CD4-positive, alpha-beta T cell treated with Interleukin-21 for 1 hour (primary cell): ENCODE results near the gene OSBPL9.
"Not testable (repeated sequence)": the region's sequence is repeated elsewhere in the genome, so short reads cannot be mapped to it uniquely, and the experiment has no call there.

Experiments used
- DNase-seq: peaks from one replicate; pipeline ENCODE4 v3.0.0-alpha.2; 2020

The OSBPL9 gene

GRCh38 chr1:51607681-51608095 is 9.2 kb upstream of the OSBPL9 start:
- no peak for DNase-seq

- not testable (repeated sequence) for DNase-seq
Observed at GRCh38 chr1:51610104-51610503, 6.8 kb upstream of the OSBPL9 start.

GRCh38 chr1:51610637-51611036 is 6.3 kb upstream of the OSBPL9 start:
- no peak for DNase-seq

GRCh38 chr1:51612447-51612961 is 4.4 kb upstream of the OSBPL9 start:
- no peak for DNase-seq

GRCh38 chr1:51615780-51616291 is 1.1 kb upstream of the OSBPL9 start:
- no peak for DNase-seq

- DNase-seq: no peak
Observed at GRCh38 chr1:51616490-51616889, 402 bp upstream of the OSBPL9 start.

- DNase-seq: no peak
Observed at GRCh38 chr1:51618715-51619114, 1.8 kb downstream of the OSBPL9 start.

GRCh38 chr1:51620470-51620869 is 3.6 kb downstream of the OSBPL9 start:
- DNase-seq: no peak

- DNase-seq: no peak
Observed at GRCh38 chr1:51621161-51621560, 4.3 kb downstream of the OSBPL9 start.

GRCh38 chr1:51621841-51622454 is 5.1 kb downstream of the OSBPL9 start:
- no peak for DNase-seq

- no peak for DNase-seq
Observed at GRCh38 chr1:51622455-51622913, 5.6 kb downstream of the OSBPL9 start.

GRCh38 chr1:51623025-51623424 is 6.1 kb downstream of the OSBPL9 start:
- DNase-seq: no peak

GRCh38 chr1:51623450-51623849 is 6.6 kb downstream of the OSBPL9 start:
- DNase-seq: no peak

GRCh38 chr1:51624855-51625254 is 8.0 kb downstream of the OSBPL9 start:
- no peak for DNase-seq

- peak; percentile 30 for DNase-seq
Observed at GRCh38 chr1:51627672-51628071, 10.8 kb downstream of the OSBPL9 start.

- no peak for DNase-seq
Observed at GRCh38 chr1:51628715-51629590, 12.1 kb downstream of the OSBPL9 start.

GRCh38 chr1:51629918-51630317 is 13.0 kb downstream of the OSBPL9 start:
- no peak for DNase-seq

GRCh38 chr1:51630393-51630792 is 13.5 kb downstream of the OSBPL9 start:
- DNase-seq: no peak

GRCh38 chr1:51630922-51631321 is 14.0 kb downstream of the OSBPL9 start:
- no peak for DNase-seq

GRCh38 chr1:51631747-51632146 is 14.9 kb downstream of the OSBPL9 start:
- DNase-seq: no peak

GRCh38 chr1:51634618-51635017 is 17.7 kb downstream of the OSBPL9 start:
- DNase-seq: no peak

- DNase-seq: no peak
Observed at GRCh38 chr1:51635615-51636014, 18.7 kb downstream of the OSBPL9 start.

GRCh38 chr1:51636191-51636590 is 19.3 kb downstream of the OSBPL9 start:
- DNase-seq: no peak
